ENCODE data around the gene SHANK2.

Gene SHANK2

GRCh38 chr11:71272161-71272560 is 19.8 kb upstream of the SHANK2 start:
- DNase-seq (ENCODE audit: low read depth) = no peak
- H3K4me3 ChIP-seq (ENCODE audit: low read depth, low read length) = no peak overlapping the region

DNA sequence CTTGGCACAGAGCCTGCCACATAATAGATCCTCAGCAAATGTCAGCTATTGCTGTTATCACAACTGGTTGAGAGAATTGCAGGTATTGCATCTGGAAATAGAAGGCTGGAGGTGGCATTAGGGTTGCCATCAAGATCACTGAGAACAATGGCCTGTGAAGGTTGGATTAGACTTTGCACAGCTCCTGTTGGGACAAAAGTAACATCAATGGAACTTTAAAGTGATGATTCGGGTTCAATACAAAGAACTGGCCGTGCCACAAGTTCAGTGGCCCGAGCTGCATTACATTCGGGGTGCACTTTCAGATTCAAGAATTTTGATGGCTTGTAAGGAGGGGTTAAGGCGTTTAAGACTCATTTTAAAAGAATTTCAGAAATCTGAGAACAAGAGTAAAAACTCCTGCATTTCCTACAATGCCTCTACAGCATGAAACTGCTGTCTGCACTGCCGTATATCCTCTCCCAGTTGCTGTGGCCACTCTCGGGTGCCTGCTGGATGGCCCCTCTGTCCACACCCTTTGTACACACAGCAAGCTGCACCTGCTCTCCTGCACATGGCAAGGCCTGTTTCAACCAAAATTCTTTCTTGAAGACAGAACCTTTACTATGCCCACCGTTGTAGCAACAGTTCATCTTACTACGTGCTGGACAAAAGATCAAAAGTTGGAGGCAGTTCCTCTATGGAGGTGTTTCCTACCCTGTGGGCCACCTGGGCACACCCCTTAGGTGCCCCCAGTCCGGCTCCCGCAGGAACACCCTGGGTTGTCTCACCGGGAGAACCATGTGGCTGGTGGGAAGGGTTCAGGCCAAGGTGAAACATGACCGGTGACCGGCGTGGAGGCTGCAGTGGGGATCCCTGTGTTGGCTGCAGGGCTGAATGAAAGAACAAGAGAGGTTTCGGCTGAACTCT is 17.5 kb upstream of the SHANK2 start:
- H3K4me3 ChIP-seq (ENCODE audit: low read depth, low read length) = no peak overlapping the region
- no peak for DNase-seq (ENCODE audit: low read depth)

DNA sequence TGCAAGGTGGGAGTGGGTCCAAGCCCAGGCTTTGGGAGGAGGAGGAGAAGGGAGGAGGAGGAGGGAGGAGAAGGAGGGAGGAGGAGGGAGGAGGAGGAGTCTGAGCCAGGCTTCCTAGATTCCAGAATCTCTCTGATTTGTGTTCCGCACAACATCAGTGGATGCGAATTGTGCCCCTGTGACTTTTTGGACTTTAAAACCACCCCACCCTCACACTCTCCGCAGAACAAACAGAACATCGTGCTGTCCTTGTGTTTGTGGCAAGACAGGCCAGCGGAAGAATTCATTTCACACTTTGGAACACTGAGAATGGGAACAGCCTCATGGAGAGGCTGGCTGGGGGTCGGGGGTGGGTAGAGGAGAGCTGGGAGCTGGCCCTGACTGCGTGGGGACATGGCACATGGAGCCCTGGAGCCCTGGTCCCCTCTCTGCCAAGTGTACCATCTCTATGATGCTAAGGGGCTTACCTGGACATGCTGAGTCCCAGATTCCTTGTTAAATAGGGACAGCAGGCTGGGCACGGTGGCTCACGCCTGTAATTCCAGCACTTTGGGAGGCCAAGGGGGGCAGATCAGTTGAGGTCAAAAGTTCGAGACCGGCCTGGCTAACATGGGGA is 16.4 kb upstream of the SHANK2 start:
- no peak overlapping the region for H3K4me3 ChIP-seq (ENCODE audit: low read depth, low read length)
- no peak for DNase-seq (ENCODE audit: low read depth)

- DNase-seq (ENCODE audit: low read depth) = no peak
Observed at GRCh38 chr11:71267807-71268421, 15.5 kb upstream of the SHANK2 start.

DNA sequence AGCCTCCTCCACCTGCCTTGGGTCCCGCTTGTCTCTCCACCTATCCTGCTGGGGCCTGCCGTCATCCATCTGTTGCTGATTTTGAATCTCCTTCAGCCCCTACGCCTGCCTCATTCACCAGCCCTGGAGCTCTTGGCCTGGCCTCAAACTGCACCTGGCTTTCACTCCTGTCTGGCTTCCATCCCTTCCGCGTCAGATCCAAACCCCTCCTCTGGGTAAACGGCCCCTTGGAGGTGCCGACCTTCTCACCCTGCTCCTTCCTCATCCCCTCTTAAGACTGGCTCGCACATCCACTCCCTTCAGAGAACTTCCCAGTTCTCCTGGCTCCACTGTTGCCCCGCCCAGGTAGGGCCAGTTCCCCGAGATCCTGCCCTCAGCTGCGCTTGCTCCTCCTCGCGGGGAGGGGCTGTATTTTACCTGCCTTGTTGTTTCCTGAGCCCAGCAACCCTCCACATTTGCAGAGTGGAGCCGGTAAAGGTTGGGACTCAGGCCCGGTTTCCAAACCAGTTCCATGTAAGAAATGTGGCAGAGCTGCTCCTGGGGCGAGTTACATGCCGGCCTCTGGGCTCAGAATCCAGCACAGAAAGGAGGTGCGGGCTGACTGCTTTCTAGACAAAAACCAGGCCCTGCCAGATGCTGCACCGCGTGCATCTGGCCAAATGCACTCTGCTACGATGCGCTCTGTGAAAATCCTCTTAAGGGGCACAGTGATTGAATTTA is 13.9 kb upstream of the SHANK2 start:
- DNase-seq (ENCODE audit: low read depth) = no peak
- no peak overlapping the region for H3K4me3 ChIP-seq (ENCODE audit: low read depth, low read length)

More at GRCh38 chr11:71267807-71268421, 15.5 kb upstream of the SHANK2 start:
- H3K4me3 ChIP-seq (ENCODE audit: low read depth, low read length) = no peak overlapping the region

DNA sequence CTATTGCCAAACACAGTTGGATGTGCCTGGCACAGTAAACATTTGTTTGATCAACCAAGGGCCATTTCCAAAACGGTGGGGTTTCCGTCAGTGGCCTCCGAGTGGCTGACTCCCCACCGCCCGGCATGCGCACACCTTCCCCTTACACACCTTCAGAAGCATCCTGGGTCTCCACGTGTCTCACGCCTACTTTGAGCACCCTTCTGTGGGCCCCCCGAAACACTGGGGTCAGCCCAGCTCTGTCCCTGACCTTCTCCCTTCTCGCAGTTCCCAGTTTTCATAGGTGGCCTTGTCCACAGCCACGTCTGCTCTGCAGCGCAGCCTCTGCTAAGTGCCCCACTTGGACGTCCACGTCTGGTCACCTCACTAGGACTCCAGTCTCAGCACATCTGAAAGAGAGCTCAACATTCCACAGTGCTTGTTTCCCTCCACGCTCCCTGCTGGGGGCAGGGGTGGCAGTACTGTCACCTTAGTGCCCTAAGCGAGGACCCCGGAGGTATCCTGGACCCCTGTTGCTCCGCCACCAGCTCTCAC is 13.2 kb upstream of the SHANK2 start:
- DNase-seq (ENCODE audit: low read depth) = no peak
- no peak overlapping the region for H3K4me3 ChIP-seq (ENCODE audit: low read depth, low read length)

DNA sequence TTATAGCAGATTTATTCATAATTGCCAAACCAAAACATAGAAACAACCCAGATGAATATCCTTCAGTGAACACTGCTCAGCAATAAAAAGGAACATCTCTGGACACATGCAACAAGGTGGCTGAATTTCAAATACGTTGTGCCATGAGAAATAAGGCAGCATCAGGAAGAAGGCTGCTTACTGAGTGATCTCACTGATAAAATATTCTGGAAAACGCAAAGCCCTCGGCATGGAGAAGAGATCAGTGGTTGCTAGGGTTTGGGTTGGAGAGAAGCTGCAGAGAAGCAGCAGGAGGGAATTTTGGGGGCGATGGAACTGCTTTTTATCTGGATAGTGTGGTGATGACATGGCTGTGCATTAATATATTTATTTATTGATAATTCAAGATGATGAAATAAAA is 11.0 kb upstream of the SHANK2 start:
- no peak for DNase-seq (ENCODE audit: low read depth)

DNA sequence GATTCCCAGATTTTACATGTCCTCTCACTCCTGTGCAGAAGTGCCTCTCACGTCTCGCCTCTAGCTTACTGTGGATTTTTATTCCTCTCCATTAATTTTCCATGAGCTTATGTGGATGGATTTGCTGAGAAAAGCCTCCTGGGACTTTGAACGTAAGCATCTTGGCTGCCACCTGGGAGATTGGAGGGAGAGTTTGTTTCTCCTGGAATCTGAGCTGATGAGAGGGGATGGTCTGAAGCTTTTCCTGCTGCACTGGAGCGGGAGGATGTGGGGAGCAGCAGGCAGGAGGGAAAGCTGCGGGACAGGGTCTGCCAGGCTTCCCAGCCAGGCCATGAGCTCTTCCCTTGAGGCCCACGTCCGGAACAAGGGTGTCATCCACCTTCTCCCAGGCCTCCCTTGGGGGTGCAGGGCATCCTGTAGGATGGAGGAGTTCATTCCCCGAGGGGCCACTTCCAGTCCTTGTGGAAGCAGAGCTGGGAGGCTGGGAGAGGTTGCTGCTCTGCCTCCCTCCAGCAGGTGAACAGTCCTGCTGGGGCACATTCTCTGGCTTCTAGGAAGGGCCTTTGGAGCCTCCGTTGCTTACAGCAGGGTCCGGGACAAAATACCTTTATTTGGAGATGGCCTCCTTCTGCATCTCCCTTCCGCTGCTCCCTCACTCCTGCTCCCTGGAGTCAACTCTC is 3.6 kb upstream of the SHANK2 start:
- no peak for DNase-seq (ENCODE audit: low read depth)
- H3K4me3 ChIP-seq (ENCODE audit: low read depth, low read length) = no peak overlapping the region

More for the DNA sequence above, 11.0 kb upstream of the SHANK2 start:
- H3K4me3 ChIP-seq (ENCODE audit: low read depth, low read length) = no peak overlapping the region

GRCh38 chr11:71255323-71255722 is 2.9 kb upstream of the SHANK2 start:
- DNase-seq (ENCODE audit: low read depth) = no peak
- H3K4me3 ChIP-seq (ENCODE audit: low read depth, low read length) = no peak overlapping the region

DNA sequence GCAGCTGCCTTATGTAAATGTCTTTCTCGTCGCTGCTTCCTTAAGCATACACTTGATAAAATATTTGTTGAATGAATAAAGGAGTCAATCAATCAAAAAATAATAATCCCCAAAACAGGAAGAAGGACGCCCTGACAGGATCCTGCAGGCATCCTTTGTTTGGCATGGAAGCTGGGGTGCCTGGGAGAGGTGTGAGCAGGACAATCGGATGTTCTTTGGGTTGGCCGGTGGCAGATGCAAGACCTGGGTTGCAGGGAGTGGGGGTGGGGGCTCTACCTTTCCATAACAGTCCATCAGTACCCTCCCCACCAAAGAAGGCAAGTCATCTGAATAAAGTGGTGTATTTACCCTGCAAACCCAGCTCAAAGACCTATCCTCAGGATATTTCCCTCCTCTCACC is 1.4 kb upstream of the SHANK2 start:
- DNase-seq (ENCODE audit: low read depth) = no peak
- no peak overlapping the region for H3K4me3 ChIP-seq (ENCODE audit: low read depth, low read length)

DNA sequence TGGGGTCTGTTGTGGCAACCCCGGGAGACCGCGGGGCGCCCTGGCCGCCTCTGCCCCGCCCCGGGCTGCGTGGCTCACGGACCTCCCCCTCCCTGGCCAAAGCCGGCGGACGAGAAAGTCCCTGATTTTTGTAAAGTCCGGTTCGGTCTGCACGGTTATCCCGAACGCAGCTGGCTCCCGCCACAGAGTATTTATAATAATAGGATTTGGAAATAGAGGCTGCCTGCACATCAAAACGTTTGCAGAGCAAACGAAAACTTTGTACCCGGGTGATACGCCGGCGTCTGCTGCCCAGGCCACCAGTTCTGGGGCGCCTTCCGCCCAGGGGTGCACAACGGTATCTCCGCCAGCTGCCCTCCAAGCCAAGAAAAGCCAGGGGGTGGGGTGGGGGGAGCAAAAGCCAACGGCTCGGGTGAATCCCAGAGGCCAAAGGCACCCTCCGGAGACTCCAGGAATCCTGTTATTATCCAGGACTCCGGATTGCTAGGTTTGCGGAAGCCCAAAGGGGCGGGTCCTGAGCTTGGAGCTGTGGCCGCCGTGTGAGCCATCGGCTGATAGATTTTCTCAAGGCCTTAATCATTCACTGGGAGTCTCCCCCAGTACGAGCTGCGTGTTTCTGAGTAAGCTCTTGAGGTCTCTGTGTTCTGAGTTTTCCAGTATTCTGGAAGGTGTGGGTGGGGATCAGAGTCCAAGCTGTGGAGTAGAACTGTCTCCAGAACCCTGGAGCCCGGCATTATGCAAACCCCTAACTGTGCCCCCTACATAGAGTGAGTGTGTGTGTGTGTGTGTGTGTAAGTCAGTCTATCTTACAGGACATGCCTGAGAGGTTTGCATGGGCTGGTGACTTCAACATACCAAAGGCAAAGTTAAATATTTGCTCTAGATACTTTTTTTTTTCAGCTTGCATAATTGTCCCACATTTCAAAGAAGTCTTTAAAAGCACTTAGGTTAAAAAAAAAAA is 673 bp upstream of the SHANK2 start:
- DNase-seq (ENCODE audit: low read depth) = no peak
- H3K4me3 ChIP-seq (ENCODE audit: low read depth, low read length) = peak overlapping the region; percentile 45

DNA sequence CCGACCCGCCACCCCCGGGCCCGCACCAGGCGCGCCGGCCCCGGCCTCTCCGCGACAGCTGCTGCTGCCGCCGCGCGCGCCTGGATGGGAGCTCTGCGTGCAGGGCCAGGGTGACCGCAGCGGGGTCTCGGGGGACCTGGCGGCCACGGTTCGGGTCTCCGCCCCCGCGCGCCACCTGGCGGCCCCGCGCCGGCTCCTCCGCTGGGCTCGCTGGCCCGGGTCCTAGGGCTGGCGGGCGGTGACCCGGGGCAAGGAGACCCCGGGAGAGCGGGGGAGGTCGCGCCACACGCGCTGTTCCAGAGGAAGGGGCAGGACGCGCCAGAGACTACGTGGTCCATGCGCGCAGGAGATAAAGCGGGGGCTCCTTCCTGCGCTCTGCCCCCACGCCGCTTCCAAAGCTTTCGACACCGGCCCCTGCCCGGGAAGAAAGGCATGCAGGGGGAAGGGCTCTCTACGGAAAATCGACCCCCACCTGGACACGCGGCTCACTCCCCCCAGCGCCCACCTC is 562 bp downstream of the SHANK2 start:
- H3K4me3 ChIP-seq (ENCODE audit: low read depth, low read length) = peak overlapping the region; percentile 45

GRCh38 chr11:71251151-71251721 is 1.1 kb downstream of the SHANK2 start:
- H3K4me3 ChIP-seq (ENCODE audit: low read depth, low read length) = peak overlapping the region; percentile 29
- no peak for DNase-seq (ENCODE audit: low read depth)

More for the DNA sequence above, 562 bp downstream of the SHANK2 start:
- no peak for DNase-seq (ENCODE audit: low read depth)

- no peak for DNase-seq (ENCODE audit: low read depth)
- H3K4me3 ChIP-seq (ENCODE audit: low read depth, low read length) = peak overlapping the region; percentile 29
Observed at GRCh38 chr11:71250523-71251150, 1.7 kb downstream of the SHANK2 start.

- H3K4me3 ChIP-seq (ENCODE audit: low read depth, low read length) = no peak overlapping the region
Observed at GRCh38 chr11:71249301-71249700, 3.1 kb downstream of the SHANK2 start.

GRCh38 chr11:71248656-71249055 is 3.7 kb downstream of the SHANK2 start:
- no peak overlapping the region for H3K4me3 ChIP-seq (ENCODE audit: low read depth, low read length)
- DNase-seq (ENCODE audit: low read depth) = no peak

More at GRCh38 chr11:71249301-71249700, 3.1 kb downstream of the SHANK2 start:
- DNase-seq (ENCODE audit: low read depth) = no peak

GRCh38 chr11:71248251-71248570 is 4.2 kb downstream of the SHANK2 start:
- no peak for DNase-seq (ENCODE audit: low read depth)
- H3K4me3 ChIP-seq (ENCODE audit: low read depth, low read length) = no peak overlapping the region
